GM12878 (cell line): ENCODE results near the gene FAM111B. TPM values are rescaled to one million over a fixed set of nuclear protein-coding genes. Genes with fewer than 3 reads are reported as not detected.
A peak's percentile ranks its signal among the peaks of the same experiment; 100 is the strongest.

Source experiments
- ATAC-seq: fragments of 200-7000 bp; cut with Tn5 transposase; 3 replicates; pipeline ENCODE4 v1.9.1; 2020; ENCODE audit warnings: mild to moderate bottlenecking, moderate library complexity
- BruUV-seq: library from RNA; stranded (reverse); fragments of 400-500 nt; replicated peaks from 2 replicates; lab custom pipeline; 2021; lab: Mats Ljungman, UMichigan
- CTCF ChIA-PET: fragments of 300-600 bp; sonication (Branson Sonifier 250); formaldehyde crosslinking; extraction: SDS; loops from one replicate; lab custom pipeline; 2021; ENCODE audit warnings: inconsistent platforms; lab: Yijun Ruan, JAX
- POLR2A ChIA-PET: fragments of 350-600 bp; formaldehyde crosslinking; extraction: SDS; loops from one replicate; lab custom pipeline; 2021; ENCODE audit warnings: inconsistent platforms; lab: Charles Lee
- RAD21 ChIA-PET: fragments of 300-600 bp; sonication (Branson Sonifier 250); formaldehyde crosslinking; loops from one replicate; lab custom pipeline; 2023; ENCODE audit warnings: antibody characterized with exemption; ENCODE audit not compliant: unreplicated experiment; lab: Charles Lee
- SMC1A ChIA-PET: fragments of 300-600 bp; sonication (Branson Sonifier 250); formaldehyde crosslinking; loops from one replicate; lab custom pipeline; 2023; ENCODE audit not compliant: unreplicated experiment, uncharacterized antibody; lab: Charles Lee
- DNase-seq: peaks from one replicate; pipeline ENCODE4 v3.0.0-alpha.2; 2011; ENCODE audit warnings: low read depth, low spot score
- FAIRE-seq: peaks from 3 replicates; lab custom pipeline; 2011; peaks lifted over from hg19 to GRCh38; lab: Jason Lieb, UNC
- H2AFZ ChIP-seq: 2 replicates; pipeline ENCODE4 v1.6.0; 2011; ENCODE audit warnings: low read depth, low read length, control low read depth; ENCODE audit not compliant: control insufficient read depth
- H3K27ac ChIP-seq: 2 replicates; pipeline ENCODE4 v1.5.1; 2011; ENCODE audit warnings: control low read depth; ENCODE audit not compliant: control insufficient read depth, insufficient read depth
- H3K27me3 ChIP-seq, 2 experiments: replicated peaks in 1 of 2; 2 replicates each; pipeline versions ENCODE4 v1.6.0 to v1.6.1; 2011; ENCODE audit warnings: low read length in 1 of 2; ENCODE audit not compliant: control insufficient read depth in 2 of 2, insufficient read depth in 2 of 2
- H3K36me3 ChIP-seq, 2 experiments: 2 replicates each; pipeline ENCODE4 v1.5.1; 2011; ENCODE audit warnings: low read length in 1 of 2; ENCODE audit not compliant: control insufficient read depth in 2 of 2, insufficient read depth in 2 of 2
- H3K4me1 ChIP-seq: 2 replicates; pipeline ENCODE4 v1.6.1; 2011; ENCODE audit warnings: mild to moderate bottlenecking, low read length, moderate library complexity, mixed read lengths; ENCODE audit not compliant: control insufficient read depth, insufficient read depth
- H3K4me2 ChIP-seq: 2 replicates; pipeline ENCODE4 v1.6.0; 2011; ENCODE audit warnings: control low read depth; ENCODE audit not compliant: control insufficient read depth, insufficient read depth
- H3K4me3 ChIP-seq: fragments of 200-600 bp; sonication (generic); 2 replicates; pipeline ENCODE4 v1.5.1; 2016
- H3K79me2 ChIP-seq: 2 replicates; pipeline ENCODE4 v1.6.0; 2011; ENCODE audit warnings: low read length; ENCODE audit not compliant: control insufficient read depth, insufficient read depth
- H3K9ac ChIP-seq: 2 replicates; pipeline ENCODE4 v1.8.0; 2011; ENCODE audit warnings: low read length, control low read depth, mixed read lengths; ENCODE audit not compliant: control insufficient read depth, insufficient read depth
- H3K9me3 ChIP-seq: replicated peaks from 3 replicates; pipeline ENCODE4 v1.5.1; 2011; ENCODE audit warnings: mild to moderate bottlenecking, low read length; ENCODE audit not compliant: control insufficient read depth, insufficient read depth
- H4K20me1 ChIP-seq: 2 replicates; pipeline ENCODE4 v1.6.0; 2011; ENCODE audit not compliant: control insufficient read depth, insufficient read depth
- CBX5 ChIP-seq: sonication (generic); IDR thresholded peaks from 2 replicates; pipeline ENCODE4 v1.6.1; 2016; ENCODE audit warnings: low read depth, moderate library complexity, mild to moderate bottlenecking, inconsistent platforms
- EP300 ChIP-seq, 2 experiments: fragments of 150-350 bp in 1 of 2; IDR thresholded peaks; 2 replicates each; pipeline ENCODE4 v1.6.1; 2011 to 2012; ENCODE audit warnings: low read depth in 2 of 2, low read length in 2 of 2, borderline replicate concordance in 1 of 2, improper control_type of control experiment in 1 of 2, inconsistent platforms in 1 of 2; ENCODE audit not compliant: control insufficient read depth in 1 of 2
- IKZF1 ChIP-seq: fragments of 450-650 bp; conservative IDR thresholded peaks from 2 replicates; pipeline ENCODE4 v1.6.1; 2017; ENCODE audit warnings: antibody characterized with exemption, mild to moderate bottlenecking
- RAD21 ChIP-seq: IDR thresholded peaks from 2 replicates; pipeline ENCODE4 v1.6.1; 2011; ENCODE audit warnings: mild to moderate bottlenecking, low read depth, low read length, moderate library complexity; ENCODE audit not compliant: insufficient read depth
- SMC3 ChIP-seq: IDR thresholded peaks from 2 replicates; pipeline ENCODE4 v1.6.1; 2011; ENCODE audit warnings: low read length, improper control_type of control experiment, borderline replicate concordance
- TBL1XR1 ChIP-seq: IDR thresholded peaks from 2 replicates; pipeline ENCODE4 v1.6.1; 2012; ENCODE audit warnings: low read depth, low read length, improper control_type of control experiment
- WGBS: methylation state at CpG from one replicate; pipeline ENCODE4 v1.1.6; 2016; ENCODE audit warnings: low lambda C conversion rate; ENCODE audit not compliant: insufficient replicate concordance, insufficient coverage; ENCODE audit errors: missing lambda C conversion rate; 5-methylcytosine and 5-hydroxymethylcytosine counted together
- in situ Hi-C: fragments of 300-500 bp; cut with MboI; formaldehyde crosslinking; loops from 9 replicates; pipeline ENCODE4 v1.14.3; 2018; ENCODE audit warnings: mixed read lengths
- intact Hi-C: fragments of 100-400 bp; cut with micrococcal nuclease; formaldehyde crosslinking; loops from one replicate; pipeline ENCODE4 v1.14.2; 2022; ENCODE audit not compliant: unreplicated experiment
- polyA plus RNA-seq, 11 experiments: library from polyadenylated mRNA; depleted of rRNA in 4 of 11; unstranded in 6 of 11; stranded (reverse) in 5 of 11; fragments of >200 nt; fragmentation: Nextera tagmentation in 4 of 11; fragmentation: Illumina TruSeq in 1 of 11; extraction: Ambion mirVana in 4 of 11; extraction: Trizol in 1 of 11; gene quantifications; 1 replicate in 1 of 11; 2 replicates in 10 of 11; pipeline versions ENCODE4 v1.2.1 to v1.2.3, GENCODE V29; 2011 to 2016; ENCODE audit warnings: inconsistent platforms in 2 of 11, missing spikeins in 2 of 11, low read depth in 1 of 11
- total RNA-seq, 4 experiments: library from RNA; depleted of rRNA in 3 of 4; stranded (reverse); fragments of >200 nt in 3 of 4; fragmentation: Illumina TruSeq in 1 of 4; extraction: Trizol in 1 of 4; gene quantifications; 2 replicates each; pipeline versions ENCODE4 v1.2.1 to v1.2.3, GENCODE V29; 2013 to 2021
- TF ChIP-seq, protein P1 (sequence below): fragments of 450-650 bp; IDR thresholded peaks from 2 replicates; pipeline ENCODE4 v1.6.1; 2016; ENCODE audit warnings: mild to moderate bottlenecking, moderate library complexity, borderline replicate concordance
- TF ChIP-seq, protein P2 (sequence below), 3 experiments: IDR thresholded peaks in 2 of 3; conservative IDR thresholded peaks in 1 of 3; 2 replicates each; pipeline ENCODE4 v1.5.1; 2011; ENCODE audit warnings: low read depth in 3 of 3, low read length in 3 of 3, mild to moderate bottlenecking in 3 of 3, control low read depth in 2 of 3, moderate library complexity in 2 of 3, inconsistent platforms in 1 of 3, mixed read lengths in 1 of 3; ENCODE audit not compliant: control insufficient read depth in 2 of 3, insufficient read depth in 1 of 3; ENCODE audit errors: extremely low read depth in 1 of 3

The FAM111B gene
- total and polyA plus RNA-seq, 10 of the 15 experiments (the other 5 are each of a cell fraction or from before 2014, with no cell fraction given): 35.9 to 97.2 (median 62.1) TPM

DNA sequence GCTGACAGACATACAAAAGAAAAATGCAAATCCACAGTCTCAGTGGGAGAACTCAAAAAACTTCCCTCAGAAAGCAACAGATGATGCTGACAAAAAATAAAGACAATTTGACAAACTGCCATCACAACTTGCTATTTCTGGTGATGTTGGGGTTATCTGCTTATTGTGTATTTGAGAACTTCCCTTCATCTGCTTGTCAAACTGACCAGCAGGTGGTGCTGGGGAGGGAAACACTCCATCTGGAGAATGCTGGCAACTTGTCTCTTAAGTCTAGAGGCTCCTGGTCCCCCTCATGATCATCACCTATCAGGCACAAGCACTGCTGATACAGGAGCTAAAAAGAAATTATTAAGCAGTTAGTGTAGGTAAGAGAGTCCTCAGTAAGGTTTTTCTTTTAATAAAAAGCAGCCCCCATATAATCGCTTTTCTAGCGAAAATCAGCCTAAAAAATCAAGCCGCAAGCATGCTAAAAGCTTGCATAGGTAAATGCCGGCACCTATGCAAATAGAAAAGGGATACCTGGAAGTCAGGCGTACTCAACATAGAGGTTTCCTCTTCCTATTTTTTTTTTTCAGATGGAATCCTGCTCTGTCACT is 9.8 kb upstream of the FAM111B start:
- peak; percentile 70 for ATAC-seq
- in situ Hi-C loops (no loop called here), intact Hi-C loops (loop anchor here (1.0 to 2.0 kb wide), 2 partner anchors 38 to 39 kb away; no protein-coding TSS in a partner anchor)
- ChIA-PET POLR2A (interaction anchor here (1.1 to 1.4 kb wide), 2 partner anchors 11 to 47 kb away, joined by 4 to 11 read pairs; partner anchors contain the start of gene FAM111B), RAD21 (interaction anchor here (0.9 to 2.5 kb wide), 6 partner anchors 10 to 61 kb away, joined by 3 to 14 read pairs (median 4); no protein-coding TSS in a partner anchor), CTCF (interaction anchor here (1.0 to 4.0 kb wide), 17 partner anchors 9 to 492 kb away, joined by 3 to 41 read pairs (median 7); partner anchors contain the start of genes FAM111A and FAM111B), SMC1A (interaction anchor here (0.8 to 2.9 kb wide), 8 partner anchors 10 to 61 kb away, joined by 3 to 18 read pairs (median 8); partner anchors contain the start of genes FAM111A and FAM111B)
- H3K27me3 ChIP-seq: no peaks in the 10 kb centered on the region
- H2AFZ ChIP-seq: peak overlapping the region; percentile 44
- H3K4me1 ChIP-seq: peaks cover 22% of the 10 kb centered on the region
- H3K36me3 ChIP-seq: no peaks in the 10 kb centered on the region
- H4K20me1 ChIP-seq: no peaks in the 10 kb centered on the region
- BruUV-seq: no TSS peak
- no peak for FAIRE-seq
- DNase-seq: no peak
- TF ChIP-seq EP300 (IDR thresholded peaks at IDR 0.05; ENCODE audit: borderline replicate concordance in 1 of 2, control insufficient read depth in 1 of 2, low read depth in 2 of 2, low read length in 2 of 2): no peak
- TF ChIP-seq IKZF1: no peak
- TF ChIP-seq TBL1XR1: no peak
- peak; percentile 50 for TF ChIP-seq RAD21
- peak; percentile 60 for TF ChIP-seq SMC3
- no peak for TF ChIP-seq CBX5
- TF ChIP-seq, protein P1, sequence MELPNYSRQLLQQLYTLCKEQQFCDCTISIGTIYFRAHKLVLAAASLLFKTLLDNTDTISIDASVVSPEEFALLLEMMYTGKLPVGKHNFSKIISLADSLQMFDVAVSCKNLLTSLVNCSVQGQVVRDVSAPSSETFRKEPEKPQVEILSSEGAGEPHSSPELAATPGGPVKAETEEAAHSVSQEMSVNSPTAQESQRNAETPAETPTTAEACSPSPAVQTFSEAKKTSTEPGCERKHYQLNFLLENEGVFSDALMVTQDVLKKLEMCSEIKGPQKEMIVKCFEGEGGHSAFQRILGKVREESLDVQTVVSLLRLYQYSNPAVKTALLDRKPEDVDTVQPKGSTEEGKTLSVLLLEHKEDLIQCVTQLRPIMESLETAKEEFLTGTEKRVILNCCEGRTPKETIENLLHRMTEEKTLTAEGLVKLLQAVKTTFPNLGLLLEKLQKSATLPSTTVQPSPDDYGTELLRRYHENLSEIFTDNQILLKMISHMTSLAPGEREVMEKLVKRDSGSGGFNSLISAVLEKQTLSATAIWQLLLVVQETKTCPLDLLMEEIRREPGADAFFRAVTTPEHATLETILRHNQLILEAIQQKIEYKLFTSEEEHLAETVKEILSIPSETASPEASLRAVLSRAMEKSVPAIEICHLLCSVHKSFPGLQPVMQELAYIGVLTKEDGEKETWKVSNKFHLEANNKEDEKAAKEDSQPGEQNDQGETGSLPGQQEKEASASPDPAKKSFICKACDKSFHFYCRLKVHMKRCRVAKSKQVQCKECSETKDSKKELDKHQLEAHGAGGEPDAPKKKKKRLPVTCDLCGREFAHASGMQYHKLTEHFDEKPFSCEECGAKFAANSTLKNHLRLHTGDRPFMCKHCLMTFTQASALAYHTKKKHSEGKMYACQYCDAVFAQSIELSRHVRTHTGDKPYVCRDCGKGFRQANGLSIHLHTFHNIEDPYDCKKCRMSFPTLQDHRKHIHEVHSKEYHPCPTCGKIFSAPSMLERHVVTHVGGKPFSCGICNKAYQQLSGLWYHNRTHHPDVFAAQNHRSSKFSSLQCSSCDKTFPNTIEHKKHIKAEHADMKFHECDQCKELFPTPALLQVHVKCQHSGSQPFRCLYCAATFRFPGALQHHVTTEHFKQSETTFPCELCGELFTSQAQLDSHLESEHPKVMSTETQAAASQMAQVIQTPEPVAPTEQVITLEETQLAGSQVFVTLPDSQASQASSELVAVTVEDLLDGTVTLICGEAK: no peak
- TF ChIP-seq, protein P2, sequence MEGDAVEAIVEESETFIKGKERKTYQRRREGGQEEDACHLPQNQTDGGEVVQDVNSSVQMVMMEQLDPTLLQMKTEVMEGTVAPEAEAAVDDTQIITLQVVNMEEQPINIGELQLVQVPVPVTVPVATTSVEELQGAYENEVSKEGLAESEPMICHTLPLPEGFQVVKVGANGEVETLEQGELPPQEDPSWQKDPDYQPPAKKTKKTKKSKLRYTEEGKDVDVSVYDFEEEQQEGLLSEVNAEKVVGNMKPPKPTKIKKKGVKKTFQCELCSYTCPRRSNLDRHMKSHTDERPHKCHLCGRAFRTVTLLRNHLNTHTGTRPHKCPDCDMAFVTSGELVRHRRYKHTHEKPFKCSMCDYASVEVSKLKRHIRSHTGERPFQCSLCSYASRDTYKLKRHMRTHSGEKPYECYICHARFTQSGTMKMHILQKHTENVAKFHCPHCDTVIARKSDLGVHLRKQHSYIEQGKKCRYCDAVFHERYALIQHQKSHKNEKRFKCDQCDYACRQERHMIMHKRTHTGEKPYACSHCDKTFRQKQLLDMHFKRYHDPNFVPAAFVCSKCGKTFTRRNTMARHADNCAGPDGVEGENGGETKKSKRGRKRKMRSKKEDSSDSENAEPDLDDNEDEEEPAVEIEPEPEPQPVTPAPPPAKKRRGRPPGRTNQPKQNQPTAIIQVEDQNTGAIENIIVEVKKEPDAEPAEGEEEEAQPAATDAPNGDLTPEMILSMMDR (IDR thresholded peaks at IDR 0.05 in 2 of 3, conservative IDR thresholded peaks at IDR 0.05 in 1 of 3; ENCODE audit: control insufficient read depth in 2 of 3, extremely low read depth in 1 of 3, insufficient read depth in 1 of 3, low read depth in 3 of 3, low read length in 3 of 3): peak; percentile 51 to 67 (median 63)
- WGBS: 55% methylated on average over 5 of the region's 5 CpGs
- H3K79me2 ChIP-seq: peaks cover 2% of the 10 kb centered on the region
- no peak overlapping the region; the same call in 1 of the 2 replicates for H3K9ac ChIP-seq
- H3K4me2 ChIP-seq: peak overlapping the region; percentile 66
- H3K9me3 ChIP-seq: no peaks in the 10 kb centered on the region; the same call in 2 of the 3 replicates
- 0 out of 2 replicates have a peak overlapping the region, but pooled peaks have one; percentile 3 for H3K4me3 ChIP-seq
- H3K27ac ChIP-seq: peak overlapping the region; percentile 53
